Stimulated activated CD8-positive, alpha-beta memory T cell treated with anti-CD3 and anti-CD28 coated beads, Interleukin-4, amount 100 ng/mL, for 4 hours (primary cell): Measurements from ENCODE around the gene RBP4.

Experiments used
- DNase-seq, 2 donors: peaks; one replicate each; pipeline ENCODE4 v3.0.0-alpha.2; 2020; ENCODE audit warnings: low read depth in 2 of 2, low spot score in 1 of 2

RBP4 gene

GRCh38 chr10:93596539-93596938 lies 4.5 kb downstream of the RBP4 start:
- no peak for DNase-seq

- no peak for DNase-seq
Observed at GRCh38 chr10:93595378-93596161, 5.5 kb downstream of the RBP4 start.

GRCh38 chr10:93594518-93594917 lies 6.5 kb downstream of the RBP4 start:
- DNase-seq: no peak

GRCh38 chr10:93593749-93594148 lies 7.3 kb downstream of the RBP4 start:
- DNase-seq: no peak

- no peak for DNase-seq
Observed at GRCh38 chr10:93593254-93593653, 7.8 kb downstream of the RBP4 start.

GRCh38 chr10:93591065-93591808 lies 9.8 kb downstream of the RBP4 start:
- DNase-seq: no peak

GRCh38 chr10:93590638-93591037 lies 10.4 kb downstream of the RBP4 start:
- DNase-seq: no peak

- no peak for DNase-seq
Observed at GRCh38 chr10:93589648-93590562, 11.1 kb downstream of the RBP4 start.

GRCh38 chr10:93584445-93584844 lies 16.6 kb downstream of the RBP4 start:
- no peak for DNase-seq

- DNase-seq: no peak
Observed at GRCh38 chr10:93580828-93581227, 20.2 kb downstream of the RBP4 start.

- DNase-seq: no peak
Observed at GRCh38 chr10:93579985-93580711, 20.9 kb downstream of the RBP4 start.

- DNase-seq: no peak
Observed at GRCh38 chr10:93579089-93579488, 21.9 kb downstream of the RBP4 start.

- no peak for DNase-seq
Observed at GRCh38 chr10:93577565-93577964, 23.5 kb downstream of the RBP4 start.

GRCh38 chr10:93576888-93577287 lies 24.1 kb downstream of the RBP4 start:
- no peak for DNase-seq

GRCh38 chr10:93573924-93574323 lies 27.1 kb downstream of the RBP4 start:
- DNase-seq: no peak

- no peak for DNase-seq
Observed at GRCh38 chr10:93573051-93573909, 27.8 kb downstream of the RBP4 start.

- no peak for DNase-seq
Observed at GRCh38 chr10:93572606-93573005, 28.4 kb downstream of the RBP4 start.

- DNase-seq: no peak
Observed at GRCh38 chr10:93570383-93570782, 30.7 kb downstream of the RBP4 start.

- no peak for DNase-seq
Observed at GRCh38 chr10:93568105-93568390, 33.0 kb downstream of the RBP4 start.
